Osteocyte (in vitro differentiated cells): ENCODE measurements around the gene WDR70. TPM values are rescaled to one million over a fixed set of nuclear protein-coding genes. Genes with fewer than 3 reads are reported as not detected.

Experiments
- DNase-seq: peaks from one replicate; pipeline ENCODE4 v3.0.0; 2021; ENCODE audit warnings: mixed read lengths; ENCODE audit not compliant: unreplicated experiment; ENCODE audit errors: extremely low spot score
- H3K27ac Mint-ChIP-seq: one replicate; pipeline ENCODE4 v1.8.0; 2021; ENCODE audit warnings: mild to moderate bottlenecking, mixed read lengths; ENCODE audit not compliant: unreplicated experiment
- H3K27me3 Mint-ChIP-seq: one replicate; pipeline ENCODE4 v1.8.0; 2021; ENCODE audit warnings: mixed read lengths; ENCODE audit not compliant: unreplicated experiment
- H3K36me3 Mint-ChIP-seq: one replicate; pipeline ENCODE4 v1.8.0; 2021; ENCODE audit warnings: mixed read lengths; ENCODE audit not compliant: unreplicated experiment
- H3K4me1 Mint-ChIP-seq: one replicate; pipeline ENCODE4 v1.8.0; 2021; ENCODE audit warnings: mixed read lengths; ENCODE audit not compliant: unreplicated experiment
- H3K4me3 Mint-ChIP-seq: one replicate; pipeline ENCODE4 v1.8.0; 2021; ENCODE audit warnings: mild to moderate bottlenecking, moderate library complexity, mixed read lengths; ENCODE audit not compliant: unreplicated experiment
- H3K9me3 Mint-ChIP-seq: one replicate; pipeline ENCODE4 v1.8.0; 2021; ENCODE audit warnings: mixed read lengths; ENCODE audit not compliant: unreplicated experiment
- CTCF ChIP-seq: fragments of 200-600 bp; sonication (generic); IDR thresholded peaks from 2 replicates; pipeline ENCODE4 v1.5.0; 2021; ENCODE audit warnings: antibody characterized with exemption, mild to moderate bottlenecking, moderate library complexity
- total RNA-seq: library from RNA; stranded (reverse); gene quantifications from 2 replicates; pipeline ENCODE4 v1.2.1, GENCODE V29; 2021

Gene WDR70
- total RNA-seq, 1 donor from 2014 or later, result 35.4 TPM

DNA sequence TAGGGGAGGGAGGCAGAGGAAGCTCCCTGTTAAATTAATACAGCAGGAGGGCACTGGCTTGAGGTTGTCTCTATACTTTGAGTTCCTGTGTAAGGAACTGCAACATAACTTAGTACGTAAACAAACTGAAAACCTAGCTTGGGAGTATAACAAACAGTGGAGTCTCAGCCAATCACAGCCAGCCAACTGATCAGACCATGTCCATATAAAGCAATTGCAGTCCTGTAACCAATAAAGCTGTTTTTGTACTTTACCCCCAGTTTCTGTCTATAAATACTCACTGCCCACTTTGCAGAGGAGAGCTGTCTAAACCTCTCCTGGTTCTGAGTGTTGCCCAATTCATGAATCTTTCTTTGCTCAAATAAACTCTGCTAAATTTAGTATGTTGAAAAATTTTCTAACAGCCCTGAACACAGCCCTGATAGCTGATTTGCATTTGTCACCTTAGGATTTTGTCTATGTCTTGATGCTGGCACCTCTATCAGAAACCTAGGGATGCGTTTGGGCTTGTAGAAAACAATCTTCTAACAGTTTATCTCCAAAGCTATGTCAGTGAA, 420.8 kb downstream of the WDR70 start:
- H3K4me1 Mint-ChIP-seq, result no peaks in the 10 kb centered on the region
- no peak overlapping the region for H3K27ac Mint-ChIP-seq
- H3K9me3 Mint-ChIP-seq, result peaks cover 21% of the 10 kb centered on the region
- H3K4me3 Mint-ChIP-seq, result no peak overlapping the region
- TF ChIP-seq CTCF, result no peak
- H3K27me3 Mint-ChIP-seq, result peaks cover 12% of the 10 kb centered on the region
- peaks cover 2% of the 10 kb centered on the region for H3K36me3 Mint-ChIP-seq
- DNase-seq, result no peak

DNA sequence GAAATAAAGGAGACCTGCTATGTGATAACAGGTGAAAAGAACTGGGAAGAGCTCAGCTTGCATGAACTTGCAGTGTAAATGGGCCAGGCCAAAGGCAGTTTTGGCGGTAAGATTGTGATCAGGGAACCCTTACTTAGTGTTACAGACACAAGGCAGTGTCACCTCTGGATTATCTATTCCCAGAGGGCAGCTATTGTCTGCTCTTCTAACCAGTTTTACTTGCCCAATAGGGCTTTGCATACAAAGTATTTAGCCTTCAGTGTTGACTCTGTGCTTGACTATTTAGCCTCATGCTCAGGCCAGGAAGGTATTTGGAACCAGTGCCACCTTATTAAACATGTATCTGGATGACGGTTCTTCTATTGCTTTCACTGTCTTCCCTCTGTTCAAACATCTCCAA, 422.4 kb downstream of the WDR70 start:
- Mint-ChIP-seq H3K4me1 (no peaks in the 10 kb centered on the region), H3K36me3 (peaks cover 2% of the 10 kb centered on the region), H3K27ac (no peak overlapping the region), H3K9me3 (peaks cover 11% of the 10 kb centered on the region), H3K4me3 (no peak overlapping the region), H3K27me3 (peaks cover 12% of the 10 kb centered on the region)
- no peak for TF ChIP-seq CTCF
- no peak for DNase-seq

Other genes starting within 250 kb of the WDR70 start
- gene CPLANE1, start 129.9 kb upstream of the WDR70 start, total RNA-seq, result 31.4 and 33.7 TPM in 2 replicates
- 24.1 and 25.0 TPM in 2 replicates for gene NUP155, start 8.2 kb upstream of the WDR70 start, total RNA-seq